Measurements from ENCODE around the gene LRRC17.

LRRC17 gene

GRCh38 chr7:102983602-102984001 is 70.8 kb downstream of the LRRC17 start:
- DNase-seq (ENCODE audit: extremely low spot score), result no peak
- no peak for TF ChIP-seq CTCF (IDR thresholded peaks at IDR 0.05; ENCODE audit: control extremely low read depth, extremely low read depth, low read depth, missing control alignments)
- CTCF ChIA-PET, result no interaction called here
- POLR2A ChIA-PET, result no interaction called here

GRCh38 chr7:102985176-102985783 is 72.5 kb downstream of the LRRC17 start:
- DNase-seq (ENCODE audit: extremely low spot score), result no peak
- POLR2A ChIA-PET, result no interaction called here
- CTCF ChIA-PET, result no interaction called here
- no peak for TF ChIP-seq CTCF (IDR thresholded peaks at IDR 0.05; ENCODE audit: control extremely low read depth, extremely low read depth, low read depth, missing control alignments)

- ChIA-PET CTCF (no interaction called here), POLR2A (no interaction called here)
- DNase-seq (ENCODE audit: extremely low spot score), result no peak
- TF ChIP-seq CTCF (IDR thresholded peaks at IDR 0.05; ENCODE audit: control extremely low read depth, extremely low read depth, low read depth, missing control alignments), result no peak
Measured at GRCh38 chr7:102988088-102988487, 75.3 kb downstream of the LRRC17 start.

- TF ChIP-seq CTCF (IDR thresholded peaks at IDR 0.05; ENCODE audit: control extremely low read depth, extremely low read depth, low read depth, missing control alignments), result no peak
- no peak for DNase-seq (ENCODE audit: extremely low spot score)
- ChIA-PET POLR2A (no interaction called here), CTCF (no interaction called here)
Measured at GRCh38 chr7:102988631-102989560, 76.1 kb downstream of the LRRC17 start.

DNA sequence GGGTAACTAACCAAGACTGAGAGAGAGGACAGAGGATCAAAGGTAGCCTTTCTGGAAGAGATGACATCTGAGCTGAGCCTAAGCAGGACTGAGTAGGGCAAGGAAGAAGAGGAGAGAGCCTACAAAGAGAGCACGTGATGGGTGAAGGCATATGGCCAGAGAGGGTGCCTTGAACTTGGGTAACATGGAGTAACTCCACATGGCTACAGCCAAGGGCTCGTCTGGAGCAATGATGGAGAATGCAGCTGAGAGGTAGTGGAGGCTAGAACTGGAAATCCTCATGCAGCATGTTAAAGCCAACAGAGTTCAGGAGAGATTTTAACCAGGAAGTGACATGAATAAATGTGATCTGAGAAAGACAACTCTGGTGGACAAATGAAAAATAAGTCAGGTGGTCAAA is 77.8 kb downstream of the LRRC17 start:
- TF ChIP-seq CTCF (IDR thresholded peaks at IDR 0.05; ENCODE audit: control extremely low read depth, extremely low read depth, low read depth, missing control alignments), result no peak
- POLR2A ChIA-PET, result no interaction called here
- CTCF ChIA-PET, result no interaction called here
- no peak for DNase-seq (ENCODE audit: extremely low spot score)

DNA sequence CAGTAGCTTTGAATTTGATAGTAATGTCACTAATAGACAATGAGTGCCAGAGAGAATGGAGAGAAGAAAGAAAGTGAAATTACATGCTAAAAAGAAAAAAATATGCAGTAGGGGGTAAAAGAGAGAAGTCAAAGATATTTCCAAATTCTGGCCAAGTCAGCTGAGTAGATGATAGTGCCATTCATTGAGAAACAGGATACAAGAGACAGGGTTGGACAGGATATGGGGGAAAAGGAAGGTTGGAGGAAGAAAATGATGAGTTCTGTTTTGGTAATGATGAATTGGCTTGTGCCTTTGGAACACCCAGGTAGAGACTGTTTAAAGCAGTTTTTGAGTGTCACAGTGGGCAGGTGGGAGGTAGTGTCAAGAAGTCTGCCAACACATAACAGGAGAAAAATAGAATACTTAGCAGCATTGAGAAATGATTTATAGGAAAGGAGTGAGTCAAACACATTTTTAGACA is 78.3 kb downstream of the LRRC17 start:
- no peak for TF ChIP-seq CTCF (IDR thresholded peaks at IDR 0.05; ENCODE audit: control extremely low read depth, extremely low read depth, low read depth, missing control alignments)
- DNase-seq (ENCODE audit: extremely low spot score), result no peak
- CTCF ChIA-PET, result no interaction called here
- POLR2A ChIA-PET, result no interaction called here

Measured in GM10248 (cell line).